GM15510 (cell line): Measurements from ENCODE around the gene CDC42BPA.

Experiments
- POLR2A ChIP-seq: IDR thresholded peaks from 3 replicates; pipeline ENCODE4 v1.6.1; 2011; ENCODE audit warnings: borderline replicate concordance; ENCODE audit not compliant: insufficient read length; ENCODE audit errors: extremely low read depth

Gene CDC42BPA

DNA sequence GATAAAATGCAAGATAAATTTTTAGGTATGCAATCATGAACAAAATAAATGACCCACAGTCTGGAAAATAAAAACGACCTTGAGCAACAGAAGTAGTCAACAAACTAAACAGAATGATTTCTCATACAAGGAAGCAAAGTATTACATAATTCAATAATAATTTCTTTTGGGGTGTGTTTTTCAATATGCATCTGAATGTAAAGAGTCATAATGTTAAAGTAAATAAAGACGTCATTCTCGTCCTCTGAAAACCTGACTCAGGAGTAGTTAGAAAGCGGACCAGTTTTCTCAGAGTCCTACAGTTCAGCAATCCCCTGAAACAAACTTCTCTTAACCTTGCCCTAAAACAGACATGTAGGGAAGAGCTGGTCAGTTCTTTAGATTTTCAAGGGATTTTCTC, 18.6 kb downstream of the CDC42BPA start:
- no peak for TF ChIP-seq POLR2A

DNA sequence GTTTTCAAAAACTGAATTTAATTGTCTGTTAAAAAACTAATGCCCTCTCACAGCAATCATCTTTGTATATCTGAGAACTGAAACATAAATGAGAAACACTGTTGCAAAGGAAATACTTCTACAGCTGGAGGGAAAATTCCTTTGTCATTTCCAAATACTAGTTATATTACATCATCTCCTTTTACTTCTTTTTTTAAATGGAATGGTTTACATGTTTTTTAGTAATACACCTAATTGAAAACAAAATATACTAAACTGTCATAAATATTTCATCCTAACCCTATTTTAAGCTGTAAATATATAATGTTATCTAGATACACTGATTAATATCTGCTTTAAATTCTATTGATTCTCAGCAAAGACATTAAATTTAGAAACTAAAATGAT, 19.1 kb downstream of the CDC42BPA start:
- no peak for TF ChIP-seq POLR2A

DNA sequence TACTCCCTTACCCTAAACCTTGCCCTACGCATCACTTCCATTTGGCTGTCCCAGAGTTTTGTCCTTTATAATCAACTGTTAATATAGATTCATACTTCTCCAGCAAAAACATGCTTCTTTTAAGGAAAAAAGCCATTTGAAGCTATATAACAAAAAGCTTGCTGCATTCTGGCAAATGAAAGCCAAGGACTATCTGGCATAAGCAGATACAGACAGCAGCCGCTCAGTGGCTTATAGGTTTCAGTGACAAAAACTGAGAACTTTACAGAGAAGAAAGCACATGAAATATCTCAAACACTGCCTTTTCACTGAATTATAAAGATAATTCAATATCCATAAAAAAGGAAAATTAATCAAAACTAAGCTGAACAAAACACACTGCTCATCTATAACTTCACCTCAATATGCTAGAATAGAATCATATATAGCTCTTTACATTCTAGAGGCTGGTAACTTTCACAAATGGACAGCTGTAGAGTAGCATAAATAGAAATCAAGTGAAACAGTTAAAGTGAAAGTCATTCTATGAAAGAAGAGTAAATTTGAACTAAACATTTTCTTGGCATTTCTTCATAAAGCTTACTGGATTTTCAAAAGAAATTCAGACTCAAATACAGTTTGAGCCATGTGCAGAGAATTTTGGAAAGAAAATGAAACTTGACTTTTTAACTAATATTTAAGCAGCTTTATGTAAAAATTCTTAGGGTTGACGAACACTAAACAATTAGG, 19.6 kb downstream of the CDC42BPA start:
- no peak for TF ChIP-seq POLR2A

- TF ChIP-seq POLR2A, result no peak
Measured at GRCh38 chr1:227297073-227297793, 21.1 kb downstream of the CDC42BPA start.

GRCh38 chr1:227295609-227296008, 22.7 kb downstream of the CDC42BPA start:
- no peak for TF ChIP-seq POLR2A

- no peak for TF ChIP-seq POLR2A
Measured at GRCh38 chr1:227285745-227286144, 32.5 kb downstream of the CDC42BPA start.

DNA sequence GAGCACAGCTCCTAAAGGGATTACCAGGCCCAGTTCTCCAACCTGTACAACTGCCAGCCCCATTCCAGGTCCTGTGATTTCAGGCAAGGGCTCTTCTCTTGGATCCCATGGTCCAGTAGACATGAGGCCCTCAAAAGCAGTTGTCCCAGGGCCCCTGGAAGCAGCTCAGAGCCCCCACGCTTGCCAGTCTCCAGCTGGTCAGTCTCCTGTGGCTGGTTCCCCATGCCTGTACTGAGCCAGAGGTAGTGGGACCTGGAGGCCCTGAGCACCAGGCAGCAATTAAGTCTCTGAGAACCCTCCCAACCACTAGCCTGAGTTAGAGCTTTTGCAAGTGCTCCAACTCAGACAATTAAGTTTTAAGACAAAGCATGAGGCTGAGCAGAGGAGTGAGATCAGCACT, 36.9 kb downstream of the CDC42BPA start:
- no peak for TF ChIP-seq POLR2A

DNA sequence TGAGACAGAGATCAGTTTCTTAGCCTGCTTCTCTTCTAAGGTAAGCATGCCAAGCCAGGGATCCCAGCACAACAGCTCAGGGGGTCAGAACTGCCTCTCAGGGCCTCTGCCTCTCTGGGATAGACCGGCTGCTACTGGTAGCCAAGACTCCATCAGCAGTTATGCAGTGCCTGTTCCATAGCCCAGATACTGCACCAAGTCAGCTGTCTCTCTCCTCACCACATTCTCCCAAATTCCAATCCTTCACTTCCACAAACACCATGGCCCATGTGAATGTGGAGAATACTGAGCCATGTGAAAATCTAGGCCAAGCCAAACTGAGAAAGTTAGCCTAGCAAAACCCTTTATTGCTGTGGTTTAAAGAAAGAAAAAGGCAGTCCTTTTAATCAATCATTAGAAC, 37.5 kb downstream of the CDC42BPA start:
- TF ChIP-seq POLR2A, result no peak

DNA sequence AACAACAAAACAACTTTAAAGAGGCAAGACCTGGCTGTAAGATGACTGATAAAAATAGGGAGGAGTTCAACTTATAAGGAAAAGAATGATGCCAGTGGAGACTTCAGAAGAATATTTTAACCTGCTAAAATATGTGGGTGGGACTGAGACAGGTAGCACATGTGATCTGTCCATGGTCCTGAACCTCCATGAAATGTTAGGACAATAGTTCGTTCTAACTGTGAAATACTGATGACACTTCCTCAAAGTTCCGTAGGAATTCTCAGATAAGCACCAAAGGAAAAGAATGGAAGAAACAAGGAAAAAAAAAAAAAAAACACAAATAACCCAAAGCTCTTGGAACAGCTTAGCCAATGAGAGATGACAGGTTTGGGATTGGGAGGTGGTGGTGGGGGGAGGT, 44.7 kb downstream of the CDC42BPA start:
- no peak for TF ChIP-seq POLR2A

GRCh38 chr1:227272428-227272827, 45.9 kb downstream of the CDC42BPA start:
- TF ChIP-seq POLR2A, result no peak

DNA sequence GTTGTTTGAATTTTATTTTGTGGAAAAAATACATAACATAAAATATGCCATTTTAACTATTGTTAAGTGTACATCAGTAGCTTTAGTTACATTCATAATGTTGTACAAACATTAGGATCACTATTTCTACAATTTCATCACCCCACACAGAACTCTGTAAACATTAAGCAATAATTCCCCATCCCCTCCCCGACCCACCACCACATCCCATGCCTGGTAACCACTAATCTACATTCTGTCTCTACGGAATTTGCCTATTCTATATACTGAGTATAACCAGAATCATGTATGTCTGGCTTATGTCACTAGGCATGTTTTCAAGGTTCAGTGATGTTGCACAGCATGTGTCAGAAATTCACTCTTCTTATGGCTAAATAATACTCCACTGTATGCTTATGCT, 47.7 kb downstream of the CDC42BPA start:
- TF ChIP-seq POLR2A, result no peak

- no peak for TF ChIP-seq POLR2A
Measured at GRCh38 chr1:227268943-227269342, 49.3 kb downstream of the CDC42BPA start.

DNA sequence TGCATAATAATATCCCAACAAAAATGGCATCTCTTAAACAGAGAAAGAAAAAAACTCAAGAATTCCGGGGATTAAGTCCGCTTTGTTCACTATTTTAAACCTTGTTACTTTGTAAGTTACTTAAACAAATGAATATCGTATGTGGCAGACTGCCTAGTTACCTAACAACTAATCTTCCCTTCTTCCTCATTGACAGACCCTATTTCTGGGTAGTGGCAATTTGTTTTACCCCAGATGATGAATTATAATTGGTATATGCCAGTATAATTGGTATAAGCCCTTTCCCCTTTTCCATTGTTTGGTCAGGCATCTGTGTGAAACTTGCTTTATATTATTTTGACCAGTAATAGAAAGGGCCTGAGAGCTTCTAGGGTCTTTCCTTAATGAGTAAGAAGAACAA, 52.4 kb downstream of the CDC42BPA start:
- TF ChIP-seq POLR2A, result no peak

DNA sequence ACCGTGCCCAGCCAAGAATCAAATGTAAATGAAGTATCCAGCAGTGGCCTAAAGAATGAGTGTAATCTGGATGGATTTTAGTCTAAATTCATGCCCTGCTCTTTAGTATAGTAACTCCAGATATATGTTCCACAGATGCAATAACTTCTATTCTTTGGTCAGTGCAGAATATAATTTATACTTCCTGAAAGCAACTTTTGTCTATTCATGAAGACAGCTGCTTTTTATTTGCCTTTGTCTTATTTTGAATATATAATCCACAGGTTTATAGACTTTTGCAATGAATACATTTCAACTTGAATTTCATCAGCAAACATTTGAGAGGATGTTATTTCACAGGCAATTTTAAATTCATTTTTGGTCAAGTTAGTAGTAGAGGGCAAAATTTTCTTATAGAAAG, 54.4 kb downstream of the CDC42BPA start:
- TF ChIP-seq POLR2A, result no peak

DNA sequence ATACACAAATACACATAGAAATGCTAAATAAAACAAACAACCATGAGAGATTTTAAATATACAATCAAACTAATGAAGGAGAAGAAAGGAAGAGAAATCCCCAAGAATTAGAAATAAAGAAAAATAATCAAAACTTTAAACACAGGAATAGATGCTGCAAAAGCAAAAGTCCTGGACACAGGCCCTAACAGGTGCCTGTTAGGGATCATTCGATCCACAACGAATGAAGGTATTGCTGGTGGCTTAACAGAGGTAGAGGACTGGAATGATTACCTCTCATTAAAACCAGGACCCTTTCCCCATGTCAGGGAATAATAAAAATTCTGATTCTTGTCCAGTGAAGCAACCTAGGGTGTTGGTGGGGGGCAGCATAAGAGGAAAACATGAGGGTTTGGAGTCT, 56.8 kb downstream of the CDC42BPA start:
- no peak for TF ChIP-seq POLR2A

DNA sequence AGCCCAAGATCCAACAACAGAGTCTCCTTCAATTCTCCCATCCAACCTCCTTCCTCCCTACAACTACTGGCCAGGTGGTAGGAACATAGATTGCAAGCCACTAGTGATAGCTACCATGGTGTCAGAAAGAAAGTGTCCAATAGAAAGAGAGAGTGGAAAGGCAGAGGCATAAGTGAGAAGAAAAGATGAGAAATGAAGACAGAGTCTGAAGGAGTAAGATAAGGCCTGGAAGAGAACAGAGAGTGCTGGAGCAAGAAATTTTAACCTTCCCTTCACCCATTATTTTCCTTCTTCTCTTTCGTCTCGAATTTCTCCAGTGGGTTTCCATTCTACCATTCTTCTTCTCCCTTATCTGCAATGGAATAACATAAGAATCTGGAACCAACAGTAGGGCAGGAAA, 57.9 kb downstream of the CDC42BPA start:
- TF ChIP-seq POLR2A, result no peak

- no peak for TF ChIP-seq POLR2A
Measured at GRCh38 chr1:227257964-227258363, 60.3 kb downstream of the CDC42BPA start.

GRCh38 chr1:227255086-227255732, 63.1 kb downstream of the CDC42BPA start:
- TF ChIP-seq POLR2A, result no peak
